ENCODE data around the gene ICE1.

The ICE1 gene

GRCh38 chr5:5481206-5481605 lies 58.7 kb downstream of the ICE1 start:
- H3K9me3 ChIP-seq: no peaks in the 10 kb centered on the region
- H3K27ac ChIP-seq: no peak overlapping the region
- H3K4me1 ChIP-seq (ENCODE audit: control insufficient read depth in 1 of 2, insufficient read depth in 1 of 2, low read depth in 1 of 2, low read length in 1 of 2): no peaks in the 10 kb centered on the region
- no peak for TF ChIP-seq CTCF (IDR thresholded peaks at IDR 0.05)
- no peak overlapping the region for H3K4me3 ChIP-seq (ENCODE audit: low read depth in 1 of 2, low read length in 1 of 2)
- peaks cover 30% of the 10 kb centered on the region for H3K36me3 ChIP-seq
- H3K27me3 ChIP-seq: no peaks in the 10 kb centered on the region

- H3K4me1 ChIP-seq (ENCODE audit: control insufficient read depth in 1 of 2, insufficient read depth in 1 of 2, low read depth in 1 of 2, low read length in 1 of 2): no peaks in the 10 kb centered on the region
- no peak overlapping the region for H3K4me3 ChIP-seq (ENCODE audit: low read depth in 1 of 2, low read length in 1 of 2)
- H3K36me3 ChIP-seq: peaks cover 27% of the 10 kb centered on the region
- no peak overlapping the region for H3K27ac ChIP-seq
- no peak for TF ChIP-seq CTCF (IDR thresholded peaks at IDR 0.05)
- no peaks in the 10 kb centered on the region for H3K9me3 ChIP-seq
- H3K27me3 ChIP-seq: no peaks in the 10 kb centered on the region
Observed at GRCh38 chr5:5481633-5482032, 59.2 kb downstream of the ICE1 start.

- Histone ChIP-seq H3K4me1 (ENCODE audit: control insufficient read depth in 1 of 2, insufficient read depth in 1 of 2, low read depth in 1 of 2, low read length in 1 of 2) (no peaks in the 10 kb centered on the region), H3K27me3 (no peaks in the 10 kb centered on the region), H3K27ac (no peak overlapping the region), H3K4me3 (ENCODE audit: low read depth in 1 of 2, low read length in 1 of 2) (no peak overlapping the region), H3K36me3 (peaks cover 36% of the 10 kb centered on the region), H3K9me3 (no peaks in the 10 kb centered on the region)
- no peak for TF ChIP-seq CTCF (IDR thresholded peaks at IDR 0.05)
Observed at GRCh38 chr5:5483350-5483749, 60.9 kb downstream of the ICE1 start.

GRCh38 chr5:5483880-5484598 lies 61.6 kb downstream of the ICE1 start:
- no peak for TF ChIP-seq CTCF (IDR thresholded peaks at IDR 0.05)
- Histone ChIP-seq H3K27me3 (no peaks in the 10 kb centered on the region), H3K36me3 (peaks cover 38% of the 10 kb centered on the region), H3K27ac (no peak overlapping the region), H3K9me3 (no peaks in the 10 kb centered on the region), H3K4me1 (ENCODE audit: control insufficient read depth in 1 of 2, insufficient read depth in 1 of 2, low read depth in 1 of 2, low read length in 1 of 2) (no peaks in the 10 kb centered on the region), H3K4me3 (ENCODE audit: low read depth in 1 of 2, low read length in 1 of 2) (no peak overlapping the region)

GRCh38 chr5:5486122-5486521 lies 63.6 kb downstream of the ICE1 start:
- H3K4me1 ChIP-seq (ENCODE audit: control insufficient read depth in 1 of 2, insufficient read depth in 1 of 2, low read depth in 1 of 2, low read length in 1 of 2): no peaks in the 10 kb centered on the region
- no peak overlapping the region for H3K27ac ChIP-seq
- H3K36me3 ChIP-seq: peaks cover 57% of the 10 kb centered on the region
- no peaks in the 10 kb centered on the region for H3K9me3 ChIP-seq
- TF ChIP-seq CTCF (IDR thresholded peaks at IDR 0.05): no peak
- no peak overlapping the region for H3K4me3 ChIP-seq (ENCODE audit: low read depth in 1 of 2, low read length in 1 of 2)
- no peaks in the 10 kb centered on the region for H3K27me3 ChIP-seq
